Choroid plexus epithelial cell (primary cell): ENCODE results near the gene NBPF6.
"Not testable (repeated sequence)": the region's sequence is repeated elsewhere in the genome, so short reads cannot be mapped to it uniquely, and the experiment has no call there.

ENCODE experiments used
- DNase-seq: peaks from one replicate; pipeline ENCODE4 v3.0.0-alpha.2; 2010; ENCODE audit warnings: low read depth
- H3K4me3 ChIP-seq: 2 replicates; pipeline ENCODE4 v1.5.1; 2011; ENCODE audit warnings: low read depth, mild to moderate bottlenecking, control low read depth, low read length, moderate library complexity
- TF ChIP-seq, protein P1 (sequence below): conservative IDR thresholded peaks from 2 replicates; pipeline ENCODE4 v1.5.1; 2011; ENCODE audit warnings: low read depth, mild to moderate bottlenecking, control low read depth, inconsistent platforms, low read length, moderate library complexity

The NBPF6 gene

DNA sequence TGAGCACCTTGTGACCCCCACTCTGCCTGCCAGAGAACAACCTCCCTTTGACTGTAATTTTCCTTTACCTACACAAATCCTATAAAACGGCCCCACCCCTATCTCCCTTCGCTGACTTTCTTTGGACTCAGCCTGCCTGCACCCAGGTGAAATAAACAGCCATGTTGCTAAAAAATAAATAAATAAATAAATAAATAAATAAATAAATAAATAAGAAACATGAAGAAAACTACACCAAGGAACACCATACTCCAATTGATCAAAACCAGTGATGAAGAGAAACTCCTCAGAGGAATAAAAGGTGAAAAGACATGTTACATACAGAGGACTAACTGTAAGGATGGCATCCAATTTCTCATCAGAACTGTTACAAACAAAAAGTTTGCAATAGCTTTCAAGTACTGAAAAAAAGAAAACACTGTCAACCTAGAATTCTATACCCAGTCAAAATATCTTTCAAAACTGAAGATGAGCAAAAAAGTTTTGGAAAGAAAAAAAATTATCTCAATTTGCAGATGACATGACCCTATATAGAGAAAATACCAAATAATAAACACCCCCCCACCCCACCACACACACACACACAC is 28.4 kb downstream of the NBPF6 start:
- DNase-seq, result no peak
- TF ChIP-seq, protein P1, sequence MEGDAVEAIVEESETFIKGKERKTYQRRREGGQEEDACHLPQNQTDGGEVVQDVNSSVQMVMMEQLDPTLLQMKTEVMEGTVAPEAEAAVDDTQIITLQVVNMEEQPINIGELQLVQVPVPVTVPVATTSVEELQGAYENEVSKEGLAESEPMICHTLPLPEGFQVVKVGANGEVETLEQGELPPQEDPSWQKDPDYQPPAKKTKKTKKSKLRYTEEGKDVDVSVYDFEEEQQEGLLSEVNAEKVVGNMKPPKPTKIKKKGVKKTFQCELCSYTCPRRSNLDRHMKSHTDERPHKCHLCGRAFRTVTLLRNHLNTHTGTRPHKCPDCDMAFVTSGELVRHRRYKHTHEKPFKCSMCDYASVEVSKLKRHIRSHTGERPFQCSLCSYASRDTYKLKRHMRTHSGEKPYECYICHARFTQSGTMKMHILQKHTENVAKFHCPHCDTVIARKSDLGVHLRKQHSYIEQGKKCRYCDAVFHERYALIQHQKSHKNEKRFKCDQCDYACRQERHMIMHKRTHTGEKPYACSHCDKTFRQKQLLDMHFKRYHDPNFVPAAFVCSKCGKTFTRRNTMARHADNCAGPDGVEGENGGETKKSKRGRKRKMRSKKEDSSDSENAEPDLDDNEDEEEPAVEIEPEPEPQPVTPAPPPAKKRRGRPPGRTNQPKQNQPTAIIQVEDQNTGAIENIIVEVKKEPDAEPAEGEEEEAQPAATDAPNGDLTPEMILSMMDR, result no peak
- no peak overlapping the region for H3K4me3 ChIP-seq

DNA sequence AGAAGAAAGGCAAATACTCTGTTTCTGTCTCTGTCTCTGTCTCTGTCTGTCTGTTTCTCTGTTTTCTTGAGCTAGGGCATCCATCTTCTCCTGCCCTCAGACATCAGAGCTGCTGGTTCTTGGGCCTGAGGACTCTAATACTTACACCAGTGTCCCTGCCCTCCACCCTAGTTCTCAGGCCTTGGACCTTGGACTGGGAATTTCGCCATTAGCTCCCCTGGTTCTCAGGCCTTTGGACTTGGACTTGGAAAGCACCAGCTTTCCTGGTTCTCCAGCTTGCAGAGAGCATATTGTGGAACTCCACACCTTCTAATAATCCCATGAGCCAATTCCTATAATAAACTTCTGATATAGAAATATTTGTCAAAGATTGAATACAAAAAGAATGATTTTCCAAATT is 32.6 kb downstream of the NBPF6 start:
- no peak for DNase-seq
- H3K4me3 ChIP-seq, result no peak overlapping the region
- TF ChIP-seq, protein P1, result no peak

DNA sequence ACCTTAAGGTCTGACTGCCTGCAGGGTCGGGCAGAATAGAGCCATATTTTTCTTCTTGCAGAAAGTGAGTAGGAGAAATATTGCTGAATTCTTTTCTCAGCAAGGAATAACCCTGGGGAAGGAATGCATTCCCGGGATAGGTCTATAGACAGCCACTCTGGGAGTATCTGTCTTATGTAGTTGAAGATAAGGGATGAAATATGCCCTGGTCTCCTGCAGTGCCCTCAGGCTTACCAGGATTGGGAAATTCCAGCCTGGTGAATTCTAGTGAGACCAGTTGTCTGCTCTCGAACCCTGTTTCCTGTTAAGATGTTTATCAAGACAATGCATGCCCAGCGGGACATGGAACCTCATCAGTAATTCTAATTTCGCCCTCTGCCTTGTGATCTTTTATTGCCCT is 35.8 kb downstream of the NBPF6 start:
- not testable (repeated sequence) for DNase-seq, H3K4me3 ChIP-seq

DNA sequence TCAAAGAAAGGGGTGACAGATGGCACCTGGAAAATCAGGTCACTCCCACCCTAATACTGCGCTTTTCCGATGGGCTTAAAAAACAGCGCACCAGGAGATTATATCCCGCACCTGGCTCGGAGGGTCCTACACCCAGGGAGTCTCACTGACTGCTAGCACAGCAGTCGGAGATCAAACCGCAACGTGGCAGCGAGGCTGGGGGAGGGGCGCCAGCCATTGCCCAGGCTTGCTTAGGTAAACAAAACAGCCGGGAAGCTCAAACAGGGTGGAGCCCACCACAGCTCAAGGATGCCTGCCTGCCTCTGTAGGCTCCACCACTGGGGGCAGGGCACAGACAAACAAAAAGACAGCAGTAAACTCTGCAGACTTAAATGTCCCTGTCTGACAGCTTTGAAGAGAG is 36.6 kb downstream of the NBPF6 start:
- DNase-seq, H3K4me3 ChIP-seq: not testable (repeated sequence)

DNA sequence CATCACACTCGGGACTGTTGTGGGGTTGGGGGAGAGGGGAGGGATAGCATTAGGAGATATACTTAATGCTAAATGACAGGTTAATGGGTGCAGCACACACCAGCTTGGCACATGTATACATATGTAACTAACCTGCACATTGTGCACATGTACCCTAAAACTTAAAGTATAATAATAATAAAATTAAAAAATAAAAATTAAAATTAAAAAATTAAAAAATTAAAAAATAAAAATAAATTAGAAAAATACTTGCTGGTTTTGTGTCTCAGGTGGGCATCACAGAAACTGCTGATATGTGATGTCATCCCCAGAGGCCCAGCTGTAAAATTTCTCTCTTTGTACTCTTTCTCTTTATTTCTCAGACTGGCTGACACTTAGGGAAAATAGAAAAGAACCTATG is 44.9 kb downstream of the NBPF6 start:
- not testable (repeated sequence) for DNase-seq, H3K4me3 ChIP-seq

DNA sequence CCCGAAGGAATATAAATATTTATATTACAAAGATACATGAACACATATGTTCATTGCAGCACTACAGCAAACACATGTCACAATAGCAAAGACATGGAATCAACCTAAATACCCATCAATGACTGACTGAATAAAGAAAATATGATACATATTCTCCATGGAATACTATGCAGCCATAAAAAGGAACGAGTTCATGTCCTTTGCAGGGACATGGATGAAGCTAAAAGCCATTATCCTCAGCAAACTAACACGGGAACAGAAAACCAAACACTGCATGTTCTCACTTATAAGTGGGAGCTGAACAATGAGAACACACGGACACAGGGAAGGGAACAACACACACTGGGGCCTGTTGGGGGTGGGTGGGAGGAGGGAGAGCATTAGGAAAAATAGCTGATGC is 46.7 kb downstream of the NBPF6 start:
- not testable (repeated sequence) for H3K4me3 ChIP-seq, DNase-seq

DNA sequence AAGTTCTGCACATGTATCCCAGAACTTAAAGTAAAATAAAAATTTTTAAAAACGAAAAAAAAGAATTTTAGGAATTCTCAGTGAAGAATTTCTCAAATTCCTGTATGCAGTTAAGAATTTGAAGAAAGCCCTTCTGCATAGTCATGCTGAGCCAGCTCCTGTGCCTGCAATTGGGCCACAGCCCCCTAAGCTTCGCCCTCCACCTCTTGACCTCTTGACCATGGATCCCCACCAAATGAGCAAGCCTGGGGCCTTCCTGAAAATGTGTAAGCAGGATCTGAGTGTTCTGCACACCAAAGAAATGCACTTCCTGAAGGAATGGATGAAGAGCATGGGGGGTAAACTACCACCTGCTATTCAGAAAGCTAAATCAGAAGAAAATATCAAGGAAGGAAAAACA is 52.0 kb downstream of the NBPF6 start:
- no peak for DNase-seq
- TF ChIP-seq, protein P1, result no peak
- H3K4me3 ChIP-seq, result no peak overlapping the region

DNA sequence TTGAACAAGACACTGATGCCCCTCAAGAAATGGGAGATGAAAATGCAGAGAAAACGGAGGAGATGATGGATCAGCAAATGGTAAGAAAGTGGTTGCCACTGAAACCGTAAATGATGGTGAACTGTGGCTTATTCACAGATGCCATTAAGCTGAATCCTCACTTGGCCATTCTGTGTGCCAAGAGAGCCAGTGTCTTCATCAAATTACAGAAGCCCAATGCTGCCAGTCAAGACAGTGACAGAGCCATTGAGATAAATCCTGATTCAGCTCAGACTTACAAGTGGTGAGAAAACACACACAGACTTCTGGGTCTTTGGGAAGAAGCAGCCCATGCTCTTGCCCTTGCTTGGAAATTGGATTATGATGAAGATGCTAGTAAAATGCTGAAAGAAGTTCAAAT is 52.5 kb downstream of the NBPF6 start:
- DNase-seq, result no peak
- TF ChIP-seq, protein P1, result no peak

DNA sequence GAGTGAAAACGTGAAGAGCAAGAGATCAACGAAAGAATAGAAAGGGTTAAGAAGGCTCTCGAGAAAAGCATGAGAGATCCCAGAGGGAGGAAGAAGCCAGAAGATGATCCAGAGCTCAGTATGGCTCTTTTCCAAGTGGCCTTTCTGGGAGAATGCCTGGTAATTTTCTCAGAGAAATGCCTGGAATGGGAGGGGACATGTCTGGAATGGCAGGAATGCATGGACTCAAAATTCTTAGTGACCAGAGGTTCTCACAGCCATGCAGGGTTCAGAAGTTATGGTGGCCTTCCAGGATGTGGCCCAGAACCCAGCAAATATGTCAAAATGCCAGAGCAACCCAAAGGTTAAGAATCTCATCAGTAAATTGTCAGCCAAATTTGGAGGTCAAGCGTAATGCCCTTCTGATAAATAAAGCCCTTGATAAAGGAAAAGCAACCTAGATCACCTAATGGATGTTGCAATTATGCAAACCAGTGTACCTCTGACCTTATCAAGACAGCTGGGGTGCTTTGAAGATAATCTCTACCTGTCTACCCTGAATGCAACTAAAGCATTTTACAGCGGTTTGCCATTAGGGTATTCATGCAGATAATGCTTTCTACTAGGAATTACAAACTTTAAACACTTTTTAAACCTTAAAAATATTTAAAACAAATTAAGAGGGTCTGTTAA is 53.1 kb downstream of the NBPF6 start:
- DNase-seq, result peak; percentile 53
- H3K4me3 ChIP-seq, result no peak overlapping the region
- TF ChIP-seq, protein P1, result no peak

More for the DNA sequence above, 52.5 kb downstream of the NBPF6 start:
- H3K4me3 ChIP-seq, result no peak overlapping the region
